Medulla oblongata (tissue), 1 donor: ENCODE measurements around the gene TRIO.
"Not testable (repeated sequence)": the region's sequence is repeated elsewhere in the genome, so short reads cannot be mapped to it uniquely, and the experiment has no call there.

Source experiments
- DNase-seq: peaks from one replicate; pipeline ENCODE4 v3.0.0-alpha.2; 2015; ENCODE audit errors: extremely low spot score

The TRIO gene

DNA sequence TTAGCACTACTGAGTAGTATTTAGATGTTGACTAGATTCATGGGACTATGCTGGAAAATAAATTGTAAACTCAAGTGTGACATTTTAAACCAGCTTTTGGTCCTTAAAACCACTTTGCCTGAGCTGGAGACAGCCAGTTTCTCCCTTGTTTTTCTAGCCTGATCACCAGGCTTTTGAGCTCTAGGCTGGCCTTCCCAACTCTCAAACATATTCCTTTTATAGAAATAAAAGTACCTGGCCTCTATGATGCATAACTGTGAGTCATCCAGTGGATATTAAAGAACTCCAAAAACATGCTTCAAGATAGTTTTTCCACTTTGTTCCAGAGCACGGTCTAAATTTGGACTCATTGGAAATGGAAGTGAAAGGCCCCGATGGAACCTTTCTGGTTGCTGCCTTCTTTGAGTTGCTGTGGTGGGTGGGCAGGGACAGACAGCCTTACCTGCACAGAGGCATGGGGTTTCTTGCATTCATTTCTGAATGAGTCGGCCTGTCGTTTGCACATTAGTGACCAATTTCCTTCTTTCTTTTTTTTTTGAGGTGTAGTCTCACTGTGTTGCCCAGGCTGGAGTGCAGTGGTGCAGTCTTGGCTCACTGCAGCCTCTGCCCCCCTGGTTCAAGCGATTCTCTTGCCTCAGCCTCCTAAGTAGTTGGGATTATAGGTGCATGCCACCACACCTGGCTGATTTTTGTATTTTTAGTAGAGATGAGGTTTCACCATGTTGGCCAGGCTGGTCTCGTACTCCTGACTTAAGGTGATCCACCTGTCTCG, 43.1 kb downstream of the TRIO start:
- DNase-seq, result no peak

DNA sequence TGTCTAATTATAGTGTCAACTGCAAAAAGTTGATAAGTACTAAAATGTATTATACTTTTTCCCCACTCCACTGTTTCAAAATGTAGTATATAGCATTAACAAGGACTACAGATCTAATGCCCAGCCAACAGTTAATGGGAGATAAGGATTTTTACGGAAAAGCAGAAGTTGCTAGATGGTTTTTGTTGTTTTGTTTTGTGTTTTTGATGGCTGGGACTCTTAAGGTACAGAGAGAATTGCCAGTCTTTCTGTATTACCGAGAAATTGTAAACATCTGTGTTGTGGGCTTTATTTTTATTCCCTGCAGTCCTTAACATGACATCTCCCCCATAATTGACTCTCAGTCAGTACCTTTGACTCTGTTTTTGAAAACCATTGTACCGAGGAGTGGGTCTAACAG, 44.0 kb downstream of the TRIO start:
- DNase-seq, result no peak

DNA sequence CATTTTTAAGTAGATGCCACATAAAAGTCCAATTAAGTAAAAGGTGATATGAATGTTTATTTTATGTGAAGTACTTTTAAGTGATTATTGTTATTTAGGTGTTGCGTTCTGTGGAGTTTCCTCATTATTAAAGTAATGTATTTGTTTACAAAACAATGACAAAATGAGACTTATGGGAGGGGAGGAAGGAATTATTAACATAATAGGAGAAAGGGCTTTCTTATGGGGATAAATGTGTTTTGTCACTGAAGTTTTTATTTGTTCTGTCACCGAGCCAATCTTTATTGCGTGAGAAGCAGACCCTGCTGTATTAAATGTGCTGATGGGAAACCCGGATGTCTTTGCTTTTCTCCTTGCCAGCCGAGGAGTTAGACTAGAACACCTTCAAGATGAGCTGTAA, 44.5 kb downstream of the TRIO start:
- no peak for DNase-seq

DNA sequence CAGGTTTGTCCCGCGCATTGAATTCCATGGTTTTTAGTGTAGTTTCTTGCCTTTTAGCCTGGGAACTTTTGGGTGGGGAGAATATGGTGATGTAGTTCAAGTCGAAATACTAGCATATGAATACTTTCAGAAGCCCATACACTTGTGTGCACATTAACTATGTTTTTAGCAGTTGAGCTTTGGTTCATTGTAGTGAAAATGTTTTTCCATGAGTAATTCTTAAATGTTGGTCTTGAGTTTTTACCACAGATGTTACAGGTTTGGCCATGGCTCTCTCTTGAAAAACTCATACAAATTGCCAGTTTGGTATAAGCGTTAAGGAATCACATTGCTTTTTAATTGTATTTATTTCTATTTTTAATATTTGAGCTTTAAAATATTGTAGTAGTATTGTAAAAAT, 45.6 kb downstream of the TRIO start:
- DNase-seq, result no peak

DNA sequence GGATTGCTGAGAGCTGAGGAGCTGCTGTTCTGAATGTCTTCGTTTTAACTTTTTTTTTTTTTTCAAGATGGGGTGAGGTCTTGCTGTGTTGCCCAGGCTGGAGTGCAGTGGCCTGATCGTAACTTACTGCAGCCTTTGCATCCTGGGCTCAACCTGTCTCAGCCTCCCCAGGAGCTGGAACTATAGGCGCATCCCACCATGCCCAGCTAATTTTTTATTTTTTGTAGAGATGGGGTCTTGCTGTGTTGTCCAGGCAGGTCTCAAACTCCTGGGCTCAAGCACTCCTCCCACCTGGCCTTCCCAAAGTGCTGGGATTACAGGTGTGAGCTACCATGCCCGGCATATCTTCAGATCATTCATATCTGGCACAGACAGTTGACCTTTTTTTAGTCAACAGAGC, 46.5 kb downstream of the TRIO start:
- DNase-seq, result no peak

DNA sequence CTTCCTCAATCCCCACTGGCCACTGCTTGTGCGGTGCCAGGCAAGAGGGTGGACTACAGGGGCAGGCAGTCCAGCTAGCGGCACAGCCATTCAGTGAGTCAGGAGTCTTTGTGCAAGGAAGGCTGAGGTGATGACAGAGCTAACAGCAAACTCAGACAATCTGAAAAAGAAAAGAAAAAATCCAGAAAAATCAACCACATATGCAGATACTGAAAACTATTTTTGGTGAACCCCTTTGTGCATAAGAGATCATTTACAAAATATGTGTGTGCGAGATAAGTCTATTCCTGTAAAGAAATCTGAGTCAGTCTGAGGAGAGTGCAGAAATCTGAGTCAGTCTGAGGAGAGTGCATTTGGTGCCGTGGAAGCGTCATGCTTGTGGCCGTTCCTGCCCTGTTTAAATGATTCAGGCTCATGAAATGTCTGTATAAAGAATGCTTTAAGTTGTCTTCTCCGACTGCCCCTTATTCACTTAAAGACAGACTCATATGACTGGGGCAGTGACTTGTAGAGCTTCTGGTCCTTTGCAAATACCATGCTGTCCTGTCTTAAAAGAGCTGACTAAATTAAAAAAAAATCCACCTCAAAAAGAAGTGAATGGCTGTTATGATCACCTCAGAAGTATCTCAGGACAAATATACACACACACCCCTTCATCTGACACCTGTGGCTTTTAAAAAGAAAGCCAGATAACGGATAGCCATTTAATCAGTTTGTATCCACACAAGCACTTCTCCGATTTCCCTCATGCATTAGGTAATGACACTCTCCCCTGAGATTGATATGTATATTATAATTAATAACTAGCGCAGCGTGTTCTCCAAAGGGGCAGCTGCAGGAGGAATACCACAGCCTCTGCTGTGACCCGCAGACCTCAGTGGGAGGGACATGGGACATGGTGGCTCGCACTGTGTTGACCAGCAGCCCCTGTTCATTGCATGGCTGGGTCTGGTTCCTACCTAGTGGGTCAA, 47.3 kb downstream of the TRIO start:
- no peak for DNase-seq

DNA sequence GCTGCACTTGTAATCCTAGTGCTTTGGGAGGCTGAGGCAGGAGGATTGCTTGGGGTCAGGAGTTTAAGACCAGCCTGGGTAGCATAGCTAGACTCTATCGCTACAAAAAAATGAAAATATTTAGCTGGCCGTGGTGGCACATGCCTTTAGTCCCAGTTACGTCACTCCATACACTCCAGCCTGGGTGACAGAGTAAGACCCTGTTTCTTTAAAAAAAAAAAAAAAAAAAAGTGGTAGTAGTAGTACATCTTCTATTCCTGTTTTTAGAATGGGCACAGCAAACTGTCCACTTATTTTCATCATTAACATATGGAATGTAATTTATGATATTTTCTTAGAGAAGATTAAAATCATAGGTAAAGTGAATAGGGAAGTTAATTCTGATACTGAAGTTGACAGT, 48.2 kb downstream of the TRIO start:
- no peak for DNase-seq

DNA sequence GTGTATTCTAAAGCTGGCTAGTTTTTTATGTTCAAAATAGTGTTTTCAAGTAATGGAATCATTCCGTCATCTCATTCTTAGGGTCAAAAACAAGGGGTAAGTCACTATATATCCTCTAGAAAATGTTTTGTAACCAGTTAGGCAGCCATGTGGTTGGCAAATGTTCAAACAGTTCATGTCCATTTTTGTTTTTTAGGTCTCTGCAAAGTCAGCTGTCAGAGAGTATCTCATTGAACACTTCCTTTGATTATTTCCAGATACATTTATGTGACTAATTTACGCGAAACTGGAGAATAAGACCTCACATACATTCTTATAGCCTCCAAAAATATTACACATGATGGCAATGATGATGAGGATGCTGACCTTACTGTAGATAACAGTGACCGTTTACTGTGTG, 50.4 kb downstream of the TRIO start:
- DNase-seq, result no peak

DNA sequence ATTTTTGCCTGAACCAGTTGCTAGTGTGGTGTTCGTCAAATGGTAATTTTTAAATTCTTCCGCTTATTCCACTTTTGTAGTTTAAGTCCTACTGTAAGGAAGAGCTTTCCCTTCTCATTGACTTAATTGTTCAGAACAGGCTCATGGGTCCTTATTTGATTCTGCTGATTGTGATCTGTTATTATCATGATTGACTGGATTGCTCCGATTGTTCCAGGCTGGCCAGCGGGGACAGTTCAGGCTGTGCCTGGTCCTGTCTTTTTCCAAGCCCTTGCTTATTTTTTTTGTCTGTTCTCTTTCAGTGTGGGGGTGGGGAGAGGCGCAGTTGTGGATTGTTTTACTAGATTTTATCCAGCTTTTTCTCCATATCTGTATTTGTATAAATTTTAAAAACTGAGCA, 52.4 kb downstream of the TRIO start:
- DNase-seq, result no peak

DNA sequence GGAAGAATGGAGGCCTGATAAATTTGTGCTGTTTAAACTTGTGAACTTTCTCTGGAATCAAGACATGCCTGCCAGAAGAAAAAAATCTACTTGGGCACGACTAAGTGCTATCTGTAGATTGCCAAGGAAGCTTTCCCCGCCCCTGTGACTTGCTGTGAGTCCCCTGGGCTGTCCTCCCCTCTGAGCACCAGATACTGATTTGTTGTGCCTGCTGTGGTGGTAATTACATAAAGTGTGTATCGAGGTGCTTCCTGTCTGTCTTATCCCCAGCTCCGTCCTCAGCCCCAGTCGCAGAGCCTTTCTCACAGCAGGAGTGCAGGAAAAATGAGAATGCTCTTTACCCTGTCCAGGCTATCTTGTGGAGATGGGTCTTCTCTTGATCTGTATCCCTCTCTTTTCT, 53.9 kb downstream of the TRIO start:
- no peak for DNase-seq

DNA sequence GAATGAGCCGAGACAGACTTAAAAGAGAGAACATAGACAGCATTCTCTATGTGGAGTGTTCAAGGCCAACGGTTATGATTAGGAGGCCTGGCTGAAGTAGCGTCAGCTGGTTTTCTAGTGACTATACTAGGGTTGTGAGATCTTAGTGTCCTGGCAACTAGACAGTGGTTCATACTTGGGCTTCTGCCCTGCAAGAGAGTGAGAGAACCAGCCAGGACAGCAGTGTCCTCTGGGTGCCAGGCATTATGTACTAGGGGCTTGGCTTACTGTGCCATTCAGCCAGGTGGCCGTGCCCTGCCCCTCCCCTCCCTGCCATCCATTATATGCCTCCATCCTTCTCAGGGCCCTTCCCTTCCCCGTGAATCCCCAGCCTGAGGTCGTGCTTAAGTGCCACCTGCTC, 56.8 kb downstream of the TRIO start:
- no peak for DNase-seq

DNA sequence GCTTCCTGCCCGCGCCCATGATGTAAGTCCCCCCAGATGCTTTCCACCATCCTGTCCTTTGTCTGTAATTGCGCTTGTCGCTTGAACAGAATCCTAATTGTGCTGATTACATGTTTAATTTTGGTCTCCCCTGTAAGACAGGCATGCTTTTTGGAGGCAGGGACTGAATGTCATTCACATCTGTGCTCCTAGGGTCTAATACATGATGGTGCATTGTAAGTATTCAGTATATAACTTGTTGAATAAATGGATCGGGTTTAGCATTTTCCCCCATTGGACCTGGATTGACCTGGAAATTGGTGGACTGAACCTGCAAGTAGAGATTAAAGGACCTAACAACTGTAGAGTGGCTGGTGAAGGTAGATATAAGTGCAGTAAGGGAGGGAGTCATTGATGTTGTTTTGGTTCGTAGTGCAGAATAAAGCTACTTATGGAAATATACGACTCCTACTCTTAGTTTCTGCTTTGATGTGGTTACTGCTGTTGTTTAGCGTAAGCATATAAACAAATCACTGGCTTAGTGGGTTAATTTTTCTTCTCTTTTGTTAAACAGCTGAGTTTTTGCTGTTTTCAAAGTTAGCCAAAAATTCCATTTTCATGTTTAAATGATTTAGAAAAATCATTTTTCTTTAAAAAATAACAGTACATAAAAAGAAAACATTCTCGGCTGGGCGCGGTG, 57.3 kb downstream of the TRIO start:
- DNase-seq, result no peak

DNA sequence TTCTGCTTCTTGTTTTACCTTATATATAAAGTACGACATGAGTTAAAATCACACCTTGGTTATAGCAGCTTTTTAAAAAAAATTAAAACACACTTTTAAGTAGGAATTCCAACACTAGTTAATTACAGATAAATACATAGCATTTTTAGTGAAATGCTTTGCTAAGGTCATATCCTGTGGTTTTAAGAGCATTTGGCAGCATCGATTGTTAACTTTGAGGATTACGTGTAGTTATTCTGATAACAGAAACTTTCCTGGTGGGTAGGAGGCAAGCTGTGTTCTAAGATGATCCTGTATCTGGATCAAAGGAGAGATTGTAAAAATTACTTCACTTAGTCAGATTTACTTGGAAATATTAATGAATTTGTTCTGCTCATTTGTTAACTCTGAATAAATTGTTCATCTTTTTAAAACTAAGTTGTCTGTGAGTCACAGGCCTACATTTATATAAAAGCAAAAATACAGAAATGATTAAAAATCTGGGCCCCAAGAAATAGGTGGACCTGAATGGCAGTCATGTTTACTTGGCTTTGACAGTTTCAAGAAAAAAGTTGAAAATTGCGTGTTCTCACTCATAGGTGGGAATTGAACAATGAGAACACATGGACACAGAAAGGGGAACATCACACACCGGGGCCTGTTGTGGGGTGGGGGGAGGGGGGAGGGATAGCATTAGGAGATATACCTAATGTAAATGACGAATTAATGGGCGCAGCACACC, 58.3 kb downstream of the TRIO start:
- DNase-seq, result no peak

DNA sequence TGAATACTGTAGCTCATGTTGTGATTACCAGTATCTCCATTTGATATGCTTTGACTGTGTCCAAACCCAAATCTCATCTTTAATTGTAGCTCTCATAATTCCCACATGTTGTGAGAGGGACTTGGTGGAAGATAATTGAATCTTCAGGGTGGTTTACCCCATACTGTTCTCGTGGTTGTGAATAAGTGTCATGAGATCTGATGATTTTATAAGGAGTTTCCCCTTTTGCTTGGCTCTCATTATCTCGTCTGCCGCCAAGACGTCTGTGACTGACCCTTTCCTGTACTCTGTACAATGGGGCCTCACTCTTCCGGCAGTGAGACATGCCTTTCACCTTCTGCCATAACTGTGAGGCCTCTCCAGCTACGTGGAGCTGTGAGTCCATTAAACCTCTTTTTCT, 59.3 kb downstream of the TRIO start:
- DNase-seq, result peak; percentile 45

DNA sequence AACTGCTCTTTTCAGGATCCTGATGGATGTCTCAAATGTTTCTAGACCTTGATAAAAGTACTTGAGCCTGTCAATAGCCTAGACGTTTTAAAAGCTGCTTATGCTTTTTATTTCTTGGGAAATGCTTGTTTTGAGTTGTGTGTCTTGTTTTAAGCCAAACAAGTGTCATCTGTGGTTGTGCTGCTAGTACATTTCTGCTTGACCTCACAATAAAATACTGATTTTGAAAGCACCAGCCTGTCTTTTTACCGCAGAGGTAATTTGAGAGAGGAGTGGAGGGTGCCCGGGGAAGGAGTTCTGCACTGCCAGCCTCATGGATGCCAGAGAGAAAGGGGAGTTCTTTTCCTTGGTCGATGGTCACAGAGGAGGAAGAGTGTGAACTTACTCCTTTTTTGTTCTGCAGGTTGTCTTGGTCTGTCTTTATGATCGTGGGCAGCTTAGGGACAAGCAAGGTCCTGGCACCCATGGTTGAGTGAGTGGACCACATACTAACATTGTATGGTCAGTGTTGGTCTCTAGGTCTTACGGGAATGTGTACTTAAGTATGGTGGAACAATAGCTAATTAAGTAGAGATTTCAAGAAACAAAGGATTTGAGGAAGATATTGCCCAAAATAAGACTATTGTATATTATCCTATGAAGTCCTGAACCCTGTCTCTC, 61.0 kb downstream of the TRIO start:
- no peak for DNase-seq

DNA sequence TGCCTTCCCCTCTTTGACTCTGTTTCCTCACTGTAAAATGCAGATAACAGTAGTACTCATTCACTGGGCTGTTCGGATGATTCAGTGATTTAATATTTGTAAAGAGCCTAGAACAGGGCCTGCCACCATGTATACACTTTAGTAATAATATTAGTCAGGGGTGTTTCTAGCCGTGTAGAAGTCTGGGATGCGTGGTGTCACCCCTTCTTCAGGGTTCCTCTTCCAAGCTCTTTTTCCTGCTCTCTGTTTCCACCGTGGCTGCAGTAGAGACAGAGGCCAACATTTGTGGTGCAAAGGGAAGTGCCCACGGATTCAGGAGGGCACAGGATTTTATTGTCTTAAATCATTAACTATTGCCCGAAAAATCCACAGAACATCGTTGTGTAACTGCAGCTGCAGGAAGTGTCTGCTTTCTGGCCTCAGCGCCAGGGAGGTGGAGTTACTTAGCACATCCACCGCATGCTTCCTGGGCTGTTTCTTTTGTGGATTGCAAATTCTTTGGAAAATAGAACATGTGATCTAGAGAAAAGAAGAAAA, 61.7 kb downstream of the TRIO start:
- DNase-seq, result peak; percentile 48

DNA sequence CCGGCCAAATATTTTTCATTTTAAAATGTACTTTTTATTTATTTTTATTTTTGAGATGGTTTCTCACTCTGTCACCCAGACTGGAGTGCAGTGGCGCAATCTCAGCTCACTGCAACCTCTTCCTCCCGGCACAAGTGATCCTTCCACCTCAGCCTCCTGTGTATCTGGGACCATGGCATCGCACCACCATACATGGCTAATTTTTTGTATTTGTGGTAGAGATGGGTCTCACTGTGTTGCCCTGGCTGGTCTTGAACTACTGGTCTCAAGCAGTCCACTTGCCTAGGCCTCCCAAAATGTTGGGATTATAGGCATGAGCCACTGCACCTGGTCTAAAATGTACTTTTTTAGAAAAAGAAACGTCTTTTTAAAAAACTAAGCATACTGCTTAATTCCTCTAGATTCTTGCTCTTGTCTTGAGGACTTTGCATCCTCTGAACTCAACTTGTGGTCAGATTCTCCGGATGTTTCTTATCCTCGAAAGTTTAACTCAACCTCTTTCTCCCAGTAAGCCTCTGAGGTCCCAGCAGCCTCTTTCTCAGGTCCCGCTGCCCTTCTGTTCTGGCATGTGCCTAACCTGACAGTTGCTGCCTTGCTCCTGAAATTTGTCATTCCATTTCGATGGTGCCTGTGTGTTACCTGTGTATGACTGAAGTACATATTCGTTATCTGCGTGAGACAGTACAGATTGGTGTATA, 63.0 kb downstream of the TRIO start:
- DNase-seq, result no peak

DNA sequence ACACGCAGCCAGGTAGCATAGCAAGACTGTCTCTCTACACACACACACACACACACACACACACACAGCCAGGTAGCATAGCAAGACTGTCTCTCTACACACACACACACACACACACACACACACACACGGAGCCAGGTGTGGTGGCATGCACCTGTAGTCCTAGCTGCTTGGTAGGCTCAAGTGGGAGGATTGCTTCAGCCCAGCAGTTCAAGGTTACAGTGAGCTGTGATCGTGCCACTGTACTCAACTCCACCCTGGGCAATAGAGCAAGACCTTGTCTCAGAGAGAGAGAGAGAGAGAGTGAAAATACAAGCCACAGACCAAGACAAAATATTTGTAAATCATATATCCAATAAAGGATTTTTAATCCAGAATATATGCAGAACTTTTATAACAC, 64.3 kb downstream of the TRIO start:
- DNase-seq, result not testable (repeated sequence)

DNA sequence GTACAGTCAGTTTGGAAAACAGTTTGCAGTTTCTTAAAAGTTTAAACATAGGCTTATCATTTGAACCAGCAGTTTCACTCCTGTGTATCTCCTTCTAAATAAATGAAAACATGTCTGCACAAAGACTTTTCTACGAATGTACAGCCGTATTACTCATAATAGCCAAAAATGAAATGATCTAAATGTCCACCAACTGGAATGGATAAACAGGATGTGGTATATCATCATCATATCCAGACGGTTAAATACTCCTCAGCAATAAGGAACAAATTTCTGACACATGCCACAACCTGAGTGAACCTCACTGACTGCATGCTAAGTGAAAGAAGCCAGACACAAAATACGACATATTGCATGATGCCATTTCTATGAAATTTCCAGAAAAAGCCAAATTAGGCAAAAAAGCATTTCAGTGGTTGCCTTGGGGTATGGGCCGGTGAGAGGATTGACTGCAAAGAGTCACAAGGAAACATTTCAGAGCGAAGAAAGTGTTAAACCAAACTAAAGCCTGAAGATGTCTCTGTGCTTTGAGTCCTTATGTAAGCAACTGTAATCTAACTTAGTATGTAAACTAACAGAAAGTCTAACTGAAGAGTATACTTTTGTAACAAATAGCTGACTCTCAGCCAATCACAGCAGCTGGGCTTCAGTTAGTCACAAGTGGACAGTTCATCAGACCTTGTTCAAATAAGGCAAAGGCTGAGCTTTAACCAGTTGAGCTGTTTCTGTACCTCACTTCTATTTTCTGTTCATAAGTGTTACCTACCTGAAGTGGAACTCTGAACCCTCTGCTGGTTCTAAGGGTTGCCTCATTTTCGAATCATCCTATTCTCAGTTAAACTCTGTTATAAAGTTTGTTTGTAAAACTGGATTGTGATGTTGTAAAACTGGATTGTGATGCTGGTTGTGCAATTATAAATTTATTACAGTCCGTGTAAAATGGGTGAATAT, 65.2 kb downstream of the TRIO start:
- DNase-seq, result no peak
